Stimulated activated naive CD4-positive, alpha-beta T cell (primary cell): ENCODE results near the gene MED25.

Source experiments
- DNase-seq, 6 experiments: peaks; one replicate each; lab custom pipeline; 2025; lab: John Stamatoyannopoulos, UW

MED25 gene

DNA sequence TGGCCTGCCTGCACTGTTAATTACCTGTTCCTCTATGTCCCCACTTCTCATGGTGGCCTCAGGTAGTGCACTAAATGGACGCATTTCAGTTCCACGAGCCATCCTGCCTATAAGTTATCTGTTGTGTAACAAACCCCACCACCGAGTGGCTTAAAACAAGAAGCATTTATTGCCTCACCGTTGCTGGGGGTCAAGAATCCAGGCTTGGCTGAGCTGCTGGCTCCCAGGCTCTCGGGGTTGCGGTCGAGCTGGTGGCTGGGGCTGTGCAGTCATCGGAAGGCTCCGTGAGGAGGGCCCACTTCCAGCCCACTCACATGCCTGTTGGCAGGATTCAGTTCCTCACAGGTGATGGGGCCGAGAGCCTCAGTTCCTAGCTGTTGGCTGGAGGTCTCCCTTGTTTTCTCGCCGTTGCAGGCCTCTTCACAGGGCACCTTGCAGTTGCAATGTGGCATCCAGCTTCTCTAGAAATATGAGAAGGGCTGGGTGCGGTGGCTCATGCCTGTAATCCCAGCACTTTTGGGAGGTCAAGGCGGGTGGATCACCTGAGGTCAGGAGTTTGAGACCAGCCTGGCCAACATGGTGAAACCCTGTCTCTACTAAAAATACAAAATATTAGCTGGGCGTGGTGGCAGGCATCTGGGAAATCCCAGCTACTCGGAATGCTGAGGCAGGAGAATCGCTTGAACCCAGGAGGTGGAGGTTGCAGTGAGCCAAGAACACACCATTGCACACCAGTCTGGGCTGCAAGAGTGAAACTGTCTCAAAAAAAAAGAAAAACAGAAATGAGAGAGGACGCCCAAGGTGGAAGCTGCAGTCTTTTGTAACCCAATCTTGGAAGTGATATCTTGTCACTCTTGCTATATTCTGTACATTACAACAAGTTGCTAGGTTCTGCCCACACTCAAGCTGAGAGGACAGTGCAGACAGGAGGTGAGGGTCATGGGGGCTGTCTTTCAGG lies 26.3 kb downstream of the MED25 start:
- no peak for DNase-seq

DNA sequence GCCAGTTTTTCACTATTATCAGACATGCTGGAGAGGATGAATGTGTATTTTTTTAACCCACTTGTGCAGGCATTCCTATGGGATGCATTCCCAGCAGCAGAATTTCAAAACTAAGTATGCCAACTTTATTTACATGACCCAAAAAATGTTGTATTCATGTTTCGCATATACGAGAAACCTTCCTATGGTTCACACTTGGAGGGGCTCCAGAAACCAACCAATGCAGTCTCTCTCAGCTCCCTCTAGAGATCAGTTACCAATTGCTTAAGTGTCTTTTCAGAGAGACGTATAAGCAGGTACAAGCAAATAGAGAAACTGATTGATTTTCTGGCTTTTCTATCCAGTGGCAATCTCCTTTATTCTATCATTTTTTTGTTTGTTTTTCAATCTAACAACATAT lies 27.3 kb downstream of the MED25 start:
- DNase-seq: no peak

DNA sequence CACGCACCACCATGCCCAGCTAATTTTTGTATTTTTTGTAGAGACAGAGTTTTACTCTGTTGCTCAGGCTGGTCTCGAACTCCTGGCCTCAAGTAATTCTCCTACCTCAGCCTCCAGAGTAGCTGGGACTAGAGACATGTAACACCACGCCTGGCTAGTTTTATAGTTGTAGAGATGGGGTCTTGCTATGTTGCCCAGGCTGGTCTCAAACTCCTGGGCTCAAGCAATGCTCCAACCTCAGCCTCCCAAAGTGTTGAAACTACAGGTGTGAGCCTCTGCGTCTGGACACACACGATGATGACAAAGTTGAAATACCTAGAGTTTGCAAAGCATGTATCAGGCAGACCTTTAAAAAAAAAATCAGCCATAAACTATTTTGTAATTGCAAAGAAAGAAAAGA lies 28.3 kb downstream of the MED25 start:
- DNase-seq: no peak

DNA sequence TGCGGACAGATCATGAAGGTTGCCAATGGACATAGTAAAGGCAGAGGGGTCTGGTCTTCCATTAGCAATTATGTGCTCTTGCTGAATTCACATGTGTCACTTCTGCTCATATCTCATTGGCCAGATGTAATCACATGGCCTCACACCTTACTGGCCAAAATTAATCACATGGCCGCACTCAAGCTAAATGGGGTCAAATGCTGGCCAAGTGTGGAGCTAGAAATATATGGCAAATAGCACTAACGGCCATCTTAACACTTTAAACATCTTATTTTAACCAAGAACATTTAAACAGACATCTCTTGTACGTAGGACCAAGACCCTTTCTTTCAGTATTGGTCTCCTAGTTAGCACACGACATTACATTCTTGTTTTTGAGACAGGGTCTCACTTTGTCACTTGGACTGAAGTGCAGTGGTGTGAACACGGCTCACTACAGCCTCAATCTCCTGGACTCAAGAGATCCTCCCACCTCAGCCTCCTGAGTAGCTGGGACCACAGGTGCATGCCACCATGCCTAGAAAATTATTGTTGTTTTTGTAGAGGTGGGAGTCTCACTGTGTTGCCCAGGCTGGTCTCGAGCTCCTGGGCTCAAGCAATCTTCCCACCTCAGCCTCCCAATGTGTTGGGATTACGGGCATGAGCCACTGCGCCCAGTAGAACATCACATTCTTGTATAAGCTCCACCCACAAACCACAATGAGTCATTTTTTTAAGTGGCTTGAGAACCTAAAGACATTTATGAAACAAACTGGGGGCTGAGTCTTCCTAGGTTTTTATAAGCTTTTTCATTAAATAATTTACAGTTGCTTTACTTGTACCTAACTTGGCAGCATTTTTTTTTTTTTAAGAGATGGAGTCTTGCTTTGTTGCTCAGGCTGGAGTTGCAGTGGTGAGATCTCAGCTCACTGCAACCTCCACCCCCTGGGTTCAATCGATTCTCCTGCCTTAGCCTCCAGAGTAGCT lies 29.9 kb downstream of the MED25 start:
- no peak for DNase-seq

DNA sequence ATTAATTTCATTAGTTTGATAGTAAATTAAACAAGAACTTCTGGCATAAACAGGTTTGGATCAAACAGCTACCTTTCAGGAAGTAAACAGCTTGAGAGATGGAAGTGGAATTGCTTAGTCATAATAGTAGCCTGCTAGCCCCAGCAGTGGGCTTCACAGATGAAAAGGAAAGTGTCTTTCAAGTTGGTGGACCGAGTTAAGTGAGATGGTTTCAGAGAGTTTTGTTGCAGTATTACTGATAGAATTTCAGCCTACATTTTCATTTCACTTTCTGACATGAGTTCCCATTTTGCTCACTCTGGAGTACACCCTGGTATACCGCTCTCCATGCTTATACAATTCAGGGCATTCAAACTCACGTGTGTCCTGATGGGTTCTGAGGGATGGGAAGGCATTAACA lies 30.8 kb downstream of the MED25 start:
- DNase-seq: no peak

DNA sequence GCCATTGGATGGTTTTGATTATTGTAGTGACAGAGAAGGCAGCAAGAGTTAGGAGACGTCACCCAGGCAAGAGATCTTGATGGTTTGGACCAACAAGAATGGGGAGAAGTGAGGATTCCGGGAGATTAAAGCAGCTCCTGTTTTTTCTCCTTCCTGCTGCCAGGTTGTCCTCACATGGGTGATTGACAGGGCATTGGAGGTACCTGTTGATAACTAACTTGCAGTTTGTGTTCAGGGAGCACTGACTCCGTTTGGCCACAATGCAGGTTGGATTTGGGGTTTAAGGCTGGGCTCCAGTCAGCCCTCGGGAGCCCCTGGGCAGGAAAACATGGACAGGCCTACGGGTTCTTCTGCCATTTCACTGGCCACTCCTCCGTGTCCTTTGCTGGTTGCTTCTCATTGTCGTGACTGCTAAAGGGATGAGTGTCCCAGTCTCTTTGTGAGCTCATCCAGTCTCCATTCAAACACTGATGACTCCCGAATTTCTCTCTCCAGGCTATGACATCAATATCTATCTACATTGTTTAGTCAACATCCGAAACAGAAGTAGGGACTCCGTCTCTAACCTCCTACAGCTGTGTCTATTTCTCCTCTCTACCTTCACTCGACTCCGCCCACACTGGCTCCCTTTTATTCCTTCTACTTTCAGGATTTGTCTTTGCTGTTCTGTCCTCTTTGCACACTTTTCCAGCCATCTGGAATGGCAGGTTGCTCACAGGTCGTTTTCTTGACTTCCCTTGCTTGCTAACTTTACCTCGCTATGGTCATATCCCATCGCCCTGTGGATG lies 31.5 kb downstream of the MED25 start:
- DNase-seq: no peak

DNA sequence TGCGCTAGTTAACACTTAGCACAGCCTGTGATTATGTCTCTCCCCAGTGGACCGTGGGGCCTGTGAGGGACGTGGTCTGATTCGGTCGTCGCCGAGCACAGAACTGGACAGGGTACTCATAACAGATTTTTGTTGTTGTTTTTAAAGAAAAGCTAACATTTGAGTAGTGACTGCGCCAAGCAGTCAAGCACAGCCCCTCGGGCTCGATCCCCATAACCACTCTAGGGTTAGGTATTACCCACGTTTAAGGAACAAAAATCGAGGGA lies 32.1 kb downstream of the MED25 start:
- DNase-seq: no peak

DNA sequence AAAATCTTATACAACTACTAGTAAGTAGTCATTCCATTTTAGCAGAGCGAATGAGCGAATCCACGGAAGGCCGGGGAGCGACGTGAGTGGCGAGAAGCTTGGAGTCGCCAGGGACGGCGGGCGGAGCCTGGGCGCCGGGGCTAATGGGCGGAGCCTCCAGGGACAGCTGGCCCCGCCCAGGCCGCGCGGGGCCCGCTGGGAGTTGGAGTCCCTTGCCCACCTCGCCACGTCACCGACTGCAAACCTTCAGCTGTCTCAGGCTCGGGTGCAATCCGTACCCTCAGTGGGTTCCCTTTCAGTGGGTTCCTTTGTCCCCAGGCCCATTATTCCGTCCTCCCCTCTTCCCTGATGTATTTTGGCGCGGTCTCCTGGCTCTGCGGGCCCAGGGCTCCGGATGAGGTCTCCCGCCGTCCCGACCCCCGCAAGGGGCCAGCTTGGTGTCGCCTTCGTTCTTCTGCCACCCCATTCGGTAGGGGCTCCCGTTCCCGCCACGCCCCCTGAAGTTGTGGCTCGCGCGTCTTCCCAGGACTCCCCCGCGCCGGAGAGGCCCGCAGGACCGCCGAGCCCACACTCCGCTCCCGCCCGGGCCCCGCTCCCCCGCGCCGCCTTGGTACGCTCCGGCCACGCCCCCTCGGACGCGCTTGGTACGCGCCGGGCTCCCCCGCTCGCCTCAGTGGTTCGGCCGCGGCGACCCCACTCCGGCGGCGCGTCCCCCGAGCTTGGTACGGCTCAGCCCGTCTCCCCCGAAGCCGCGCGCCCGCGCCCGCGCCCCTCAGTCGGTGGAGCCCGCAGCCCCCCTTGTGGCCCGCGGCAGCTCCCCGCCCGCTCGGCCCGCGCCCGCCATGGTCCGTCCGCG lies 32.6 kb downstream of the MED25 start, which contains the start of gene PTOV1:
Gene PTOV1 (plus strand): TSS at position 673 of the 856 bp plus-strand sequence.
- DNase-seq: peak; percentile 77 to 92 (median 84)

DNA sequence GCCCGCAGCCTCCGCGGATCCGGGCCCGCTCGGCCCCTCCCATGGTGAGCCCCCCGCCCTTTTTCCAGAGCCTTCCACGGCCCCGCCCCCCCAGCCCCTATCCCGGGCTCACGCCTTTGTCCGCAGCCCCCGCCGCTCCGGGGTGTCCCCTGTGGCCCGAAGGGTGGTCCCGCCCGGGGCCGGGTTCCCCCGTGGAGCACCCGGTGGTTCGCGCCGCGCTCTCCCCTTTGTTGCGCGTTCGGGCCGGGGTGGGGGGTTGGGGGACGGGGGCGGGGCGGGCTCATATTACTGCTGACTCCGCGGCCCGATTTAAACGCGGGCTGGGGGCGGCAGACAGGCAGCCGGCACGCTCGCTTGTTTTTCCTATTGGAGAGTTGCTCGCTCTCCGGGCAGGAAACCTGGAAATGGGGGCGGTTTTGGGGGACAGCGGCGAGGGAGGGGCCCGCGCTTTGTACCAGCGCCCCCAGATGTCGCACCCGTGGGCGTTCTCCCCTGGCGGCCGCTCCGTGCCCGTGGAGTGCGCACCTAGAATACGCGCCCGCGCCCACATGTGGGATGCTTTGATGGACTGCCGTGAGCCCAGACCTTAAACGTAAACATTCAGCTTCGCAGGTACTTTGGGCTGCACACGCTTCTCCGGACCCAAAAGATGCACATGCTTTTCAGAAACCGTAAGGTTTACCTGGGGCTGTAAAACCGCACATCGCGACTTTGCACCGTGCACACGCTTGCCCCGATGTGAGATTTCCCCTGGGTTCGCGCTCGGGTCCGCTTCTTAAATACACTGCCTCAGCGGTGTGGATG lies 33.6 kb downstream of the MED25 start:
- DNase-seq: peak in 5 of 6 experiments; percentile 22 to 58 (median 53)

DNA sequence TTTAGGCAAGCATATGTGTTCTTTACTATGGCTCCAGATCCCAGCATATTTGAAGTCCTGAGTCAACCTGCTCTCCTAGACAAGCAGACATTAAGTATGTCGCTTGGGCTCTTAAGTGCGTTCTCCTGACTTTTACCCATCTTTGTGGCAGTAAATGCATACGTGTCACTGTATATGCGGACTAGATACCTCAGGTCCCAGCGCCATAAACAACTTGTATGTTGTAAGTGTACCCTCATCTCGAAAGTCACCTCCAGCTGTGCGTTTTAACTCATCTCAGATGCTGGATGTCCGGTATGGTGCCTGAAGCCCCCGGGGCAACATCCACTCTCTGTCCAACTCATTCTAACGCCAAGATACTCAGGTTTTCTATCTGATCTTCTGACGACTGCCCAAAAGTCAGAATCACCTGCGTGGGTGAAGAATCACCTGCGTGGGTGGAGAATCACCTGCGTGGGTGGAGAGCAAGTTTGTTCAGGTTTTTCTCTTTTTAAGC lies 34.6 kb downstream of the MED25 start:
- no peak for DNase-seq

DNA sequence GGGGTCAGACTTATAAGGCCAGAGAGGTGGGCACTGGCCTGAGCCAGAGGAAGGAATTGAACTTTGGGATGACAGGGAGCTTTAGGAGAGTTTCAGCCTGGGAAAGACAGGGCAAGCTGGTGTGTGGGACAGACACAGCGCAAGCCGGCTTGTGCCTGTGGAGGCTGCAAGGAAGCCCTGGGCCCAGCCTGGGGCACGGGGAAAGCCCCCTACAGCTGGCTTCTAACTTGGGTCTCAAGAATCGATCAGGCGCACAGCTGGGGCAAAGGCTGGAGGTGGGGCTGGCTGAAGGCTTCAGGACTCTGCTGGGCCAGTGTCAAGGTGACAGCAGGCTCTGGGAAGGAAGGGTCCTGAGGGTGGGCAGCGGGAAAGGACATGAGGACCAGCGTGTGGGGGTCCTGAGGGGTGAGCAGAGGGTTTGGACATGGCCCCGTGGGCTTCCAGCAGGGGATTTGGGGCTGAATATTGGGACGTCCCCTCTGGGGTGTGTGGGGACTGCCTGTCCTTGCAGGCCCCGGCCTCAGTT lies 35.8 kb downstream of the MED25 start:
- no peak for DNase-seq

DNA sequence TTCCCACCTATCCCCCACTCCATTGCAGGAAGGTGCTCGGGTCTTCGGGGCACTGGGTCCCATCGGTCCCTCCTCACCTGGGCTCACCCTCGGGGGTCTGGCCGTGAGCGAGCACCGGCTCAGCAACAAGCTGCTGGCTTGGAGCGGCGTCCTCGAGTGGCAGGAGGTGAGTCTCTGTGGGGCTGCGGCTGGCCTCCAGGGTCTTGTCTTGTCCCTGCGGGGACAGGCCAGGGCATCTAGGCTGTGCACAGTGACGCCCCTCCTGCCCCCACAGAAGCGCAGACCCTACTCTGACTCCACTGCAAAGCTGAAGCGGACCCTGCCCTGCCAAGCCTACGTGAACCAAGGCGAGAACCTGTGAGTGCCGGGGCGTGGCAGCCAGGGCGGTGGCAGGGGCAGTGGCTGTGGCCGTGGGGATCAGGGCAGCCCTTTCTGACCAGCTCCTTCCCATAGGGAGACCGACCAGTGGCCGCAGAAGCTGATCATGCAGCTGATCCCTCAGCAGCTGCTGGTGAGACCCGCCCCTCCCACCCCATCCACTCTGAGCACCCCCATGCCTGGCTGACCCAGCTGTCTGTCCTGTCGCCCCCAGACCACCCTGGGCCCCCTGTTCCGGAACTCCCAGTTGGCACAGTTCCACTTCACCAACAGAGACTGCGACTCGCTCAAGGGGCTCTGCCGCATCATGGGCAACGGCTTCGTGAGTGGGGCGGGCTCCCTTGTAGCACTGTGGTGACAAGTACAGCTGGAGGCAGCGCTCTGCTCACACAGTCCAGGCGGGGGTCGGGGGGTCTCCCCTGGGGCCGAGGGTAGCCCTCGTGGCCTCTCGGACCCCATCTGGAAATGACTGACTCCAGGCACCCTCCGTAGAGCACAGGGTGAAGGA lies 36.5 kb downstream of the MED25 start:
- DNase-seq: no peak

DNA sequence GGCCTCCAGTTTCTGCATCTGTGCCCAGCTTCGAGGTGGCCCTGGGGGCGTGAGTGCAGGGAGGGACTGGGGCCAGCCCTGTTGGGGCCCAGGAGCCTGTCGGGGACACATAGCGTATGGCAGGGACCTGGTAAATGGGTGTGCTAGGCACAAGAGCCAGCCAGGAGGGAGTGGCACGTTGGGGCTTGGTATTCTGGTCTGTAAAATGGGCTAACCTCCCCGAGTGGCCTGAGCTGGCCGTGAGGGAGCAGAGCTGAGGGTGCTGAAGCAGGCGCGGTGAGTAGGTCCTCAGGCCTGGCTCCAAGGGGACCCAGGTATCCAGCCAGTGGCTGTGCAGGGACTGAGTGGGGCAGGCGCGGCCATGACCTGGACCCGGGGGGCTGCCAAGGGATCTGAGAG lies 37.2 kb downstream of the MED25 start:
- no peak for DNase-seq

DNA sequence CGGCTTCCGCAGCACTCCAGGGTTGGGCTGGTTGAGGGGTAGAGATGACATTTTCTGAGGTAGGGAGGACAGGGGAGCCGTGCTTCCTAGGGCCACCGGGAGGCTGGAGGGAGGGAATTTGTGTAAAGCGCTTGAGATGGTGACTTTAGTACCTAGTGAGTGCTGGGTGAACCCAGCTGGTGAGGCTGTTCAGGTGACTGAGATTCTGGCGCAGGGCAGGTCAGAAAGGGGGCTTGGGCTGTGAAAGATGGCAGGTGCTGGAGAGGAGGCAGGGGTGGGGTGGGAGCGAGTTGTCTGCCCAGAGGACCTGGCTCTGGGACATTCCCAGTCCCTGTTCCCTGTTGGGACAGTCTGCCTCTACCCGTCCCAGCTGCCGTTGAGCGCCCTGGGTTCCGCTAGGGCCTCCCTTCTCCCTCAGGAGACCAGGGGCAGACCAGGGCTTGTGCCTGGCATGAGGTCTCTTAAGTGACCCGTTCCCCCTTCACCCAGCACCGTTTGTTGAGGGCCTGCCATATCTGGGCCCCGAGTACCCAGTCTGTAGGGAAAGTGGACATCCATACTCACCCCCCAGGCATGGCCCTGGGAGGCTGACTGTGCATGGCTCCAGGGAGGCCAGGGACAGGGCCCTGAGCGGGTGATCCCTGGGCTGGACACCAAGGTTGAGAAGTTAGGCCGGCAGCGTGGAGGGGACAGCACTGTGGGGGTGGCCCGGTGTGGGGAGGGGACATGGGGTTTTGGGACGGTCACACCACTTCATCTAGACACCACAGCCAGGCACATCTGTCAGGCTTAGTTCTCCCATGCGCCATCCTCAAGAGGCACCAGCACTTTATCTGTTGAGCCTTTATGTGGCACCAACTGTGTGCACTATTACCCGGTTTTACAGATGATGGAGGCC lies 37.8 kb downstream of the MED25 start:
- no peak for DNase-seq

DNA sequence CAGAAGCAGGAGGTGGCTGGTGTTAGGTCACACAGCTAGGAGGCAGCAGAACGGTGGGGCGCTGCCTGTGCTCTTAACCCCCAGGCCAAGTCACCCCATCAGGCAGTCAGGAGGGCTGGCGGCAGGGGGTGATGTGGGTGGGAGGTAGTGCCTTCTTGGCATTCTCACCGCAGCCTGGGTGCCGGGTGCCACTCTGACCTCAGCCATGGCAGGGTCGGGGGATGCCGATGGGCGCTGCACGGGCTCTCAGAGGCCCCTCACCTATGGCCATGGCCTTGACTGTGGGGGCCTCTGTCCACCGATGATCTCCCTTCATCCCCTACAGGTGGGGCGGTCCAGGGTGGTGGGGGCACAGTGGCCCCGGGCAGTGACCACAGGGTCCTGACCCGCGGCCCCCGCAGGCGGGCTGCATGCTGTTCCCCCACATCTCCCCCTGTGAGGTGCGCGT lies 38.5 kb downstream of the MED25 start:
- no peak for DNase-seq

DNA sequence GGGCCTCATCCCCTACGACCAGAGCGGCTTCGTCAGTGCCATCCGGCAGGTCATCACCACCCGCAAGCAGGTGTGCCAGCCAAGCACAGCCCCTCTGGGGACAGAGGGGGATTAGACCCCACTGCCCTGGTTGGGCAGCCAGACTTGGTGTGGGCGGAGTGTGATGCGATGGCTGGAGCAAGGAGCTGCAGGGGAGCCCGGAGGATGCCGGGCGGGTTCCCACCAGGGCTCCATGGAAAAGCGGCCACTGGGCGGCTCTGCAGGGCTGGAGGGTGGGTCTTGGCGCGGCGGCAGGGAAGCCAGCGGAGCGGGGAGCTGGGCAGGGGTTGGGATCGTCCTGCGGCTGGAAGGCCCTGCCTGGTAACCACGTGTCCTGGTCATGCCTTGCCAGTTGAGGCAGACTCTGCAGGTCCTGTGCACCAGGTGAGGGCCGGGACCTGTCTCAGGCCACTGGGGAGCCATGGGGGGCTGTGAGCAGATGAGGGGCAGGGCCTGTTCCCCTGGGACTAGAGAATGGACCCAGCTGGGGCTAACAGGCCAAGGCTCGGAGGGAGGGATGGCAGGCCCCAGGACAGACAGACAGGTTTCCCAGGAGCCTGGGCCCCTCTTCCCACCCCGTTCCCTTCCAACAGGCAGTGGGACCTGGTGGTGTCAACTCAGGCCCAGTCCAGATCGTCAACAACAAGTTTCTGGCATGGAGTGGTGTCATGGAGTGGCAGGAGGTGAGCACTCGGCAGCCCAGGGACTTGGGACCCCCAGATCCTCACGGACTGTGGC lies 39.2 kb downstream of the MED25 start:
- DNase-seq: no peak

DNA sequence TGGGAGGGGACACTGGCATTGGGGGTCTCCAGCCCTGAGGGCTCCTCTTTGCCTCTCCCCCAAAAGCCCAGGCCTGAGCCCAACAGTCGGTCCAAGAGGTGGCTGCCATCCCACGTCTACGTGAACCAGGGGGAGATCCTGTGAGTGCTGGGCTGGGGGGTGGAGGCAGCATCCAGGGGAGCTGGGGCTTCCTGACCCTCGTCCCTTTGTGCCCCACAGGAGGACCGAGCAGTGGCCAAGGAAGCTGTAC lies 39.7 kb downstream of the MED25 start:
- DNase-seq: no peak
